Measurements from ENCODE around the gene SPAG9.

DNA sequence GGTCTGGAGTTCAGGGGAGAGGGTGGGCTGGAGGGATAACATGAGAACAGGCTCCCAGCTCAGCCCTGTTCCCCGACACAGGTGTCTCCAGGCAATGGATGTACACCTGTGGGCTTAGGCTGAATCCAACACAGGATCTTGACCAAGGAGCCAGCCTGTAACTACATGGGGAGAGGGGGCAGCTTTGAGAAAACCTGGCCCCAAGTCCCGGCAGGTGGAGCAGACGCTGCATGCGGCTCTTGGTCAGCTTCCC, 181.2 kb downstream of the SPAG9 start:
- no peak for TF ChIP-seq CTCF (IDR thresholded peaks at IDR 0.05)
- no peak for TF ChIP-seq EZH2 (IDR thresholded peaks at IDR 0.05; ENCODE audit: borderline replicate concordance, insufficient read depth, low read depth, low read length, poor library complexity, severe bottlenecking)

All from B cell (primary cell).